ENCODE measurements around the gene SLC4A7.
"Not testable (repeated sequence)": the region's sequence is repeated elsewhere in the genome, so short reads cannot be mapped to it uniquely, and the experiment has no call there.

SLC4A7 gene

GRCh38 chr3:27486336-27486735 lies 2.2 kb upstream of the SLC4A7 start:
- DNase-seq, result no peak

- no peak for DNase-seq
Measured at GRCh38 chr3:27485866-27486265, 1.7 kb upstream of the SLC4A7 start.

GRCh38 chr3:27483117-27484014 lies 818 bp downstream of the SLC4A7 start:
- no peak for DNase-seq

- DNase-seq, result no peak
Measured at GRCh38 chr3:27479806-27480543, 4.2 kb downstream of the SLC4A7 start.

GRCh38 chr3:27471923-27472550 lies 12.1 kb downstream of the SLC4A7 start:
- DNase-seq, result no peak

- DNase-seq, result no peak
Measured at GRCh38 chr3:27468283-27468886, 15.8 kb downstream of the SLC4A7 start.

GRCh38 chr3:27467545-27467944 lies 16.6 kb downstream of the SLC4A7 start:
- DNase-seq, result no peak

- DNase-seq, result no peak
Measured at GRCh38 chr3:27464646-27465045, 19.5 kb downstream of the SLC4A7 start.

- DNase-seq, result no peak
Measured at GRCh38 chr3:27462228-27462627, 22.0 kb downstream of the SLC4A7 start.

GRCh38 chr3:27458929-27459328 lies 25.3 kb downstream of the SLC4A7 start:
- no peak for DNase-seq

- DNase-seq, result no peak
Measured at GRCh38 chr3:27456554-27456953, 27.6 kb downstream of the SLC4A7 start.

- no peak for DNase-seq
Measured at GRCh38 chr3:27454914-27455313, 29.3 kb downstream of the SLC4A7 start.

- no peak for DNase-seq
Measured at GRCh38 chr3:27454461-27454860, 29.7 kb downstream of the SLC4A7 start.

GRCh38 chr3:27452368-27453090 lies 31.7 kb downstream of the SLC4A7 start:
- no peak for DNase-seq

GRCh38 chr3:27451842-27452241 lies 32.3 kb downstream of the SLC4A7 start:
- no peak for DNase-seq

GRCh38 chr3:27451251-27451650 lies 32.9 kb downstream of the SLC4A7 start:
- no peak for DNase-seq

- DNase-seq, result no peak
Measured at GRCh38 chr3:27449530-27450150, 34.5 kb downstream of the SLC4A7 start.

- not testable (repeated sequence) for DNase-seq
Measured at GRCh38 chr3:27442995-27443394, 41.2 kb downstream of the SLC4A7 start.

GRCh38 chr3:27438352-27438751 lies 45.8 kb downstream of the SLC4A7 start:
- not testable (repeated sequence) for DNase-seq

GRCh38 chr3:27431116-27431515 lies 53.1 kb downstream of the SLC4A7 start:
- DNase-seq, result peak; percentile 83

GRCh38 chr3:27429909-27430308 lies 54.3 kb downstream of the SLC4A7 start:
- no peak for DNase-seq

GRCh38 chr3:27428446-27428845 lies 55.7 kb downstream of the SLC4A7 start:
- no peak for DNase-seq
